GM18858 (cell line): ENCODE measurements around the gene SLC6A3.
A peak's percentile ranks its signal among the peaks of the same experiment; 100 is the strongest.

Experiments used
- ATAC-seq: cut with Tn5 transposase; IDR thresholded peaks from one replicate; pipeline ENCODE4 v1.9.1; 2021; ENCODE audit not compliant: unreplicated experiment

The SLC6A3 gene

GRCh38 chr5:1356873-1357787 is 88.1 kb downstream of the SLC6A3 start:
- no peak for ATAC-seq

DNA sequence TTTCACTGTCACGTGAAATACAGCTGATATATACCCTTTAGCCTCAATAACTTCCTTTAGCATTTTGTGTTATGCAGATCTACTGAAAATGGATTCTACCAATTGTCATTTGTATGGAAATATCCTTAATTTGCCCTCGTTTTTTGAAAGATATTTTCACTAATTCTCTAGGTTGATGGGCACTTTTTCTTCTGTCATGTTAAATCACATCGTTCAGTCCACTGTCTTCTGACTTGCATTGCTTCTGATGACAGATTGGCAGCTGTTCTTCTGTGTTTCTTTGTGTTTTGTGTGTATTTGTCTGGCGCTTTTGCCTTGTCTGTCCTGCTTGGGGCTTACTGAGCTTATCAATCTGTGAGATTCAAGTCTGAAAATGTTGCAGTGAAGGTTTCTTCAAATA is 90.7 kb downstream of the SLC6A3 start:
- no peak for ATAC-seq

DNA sequence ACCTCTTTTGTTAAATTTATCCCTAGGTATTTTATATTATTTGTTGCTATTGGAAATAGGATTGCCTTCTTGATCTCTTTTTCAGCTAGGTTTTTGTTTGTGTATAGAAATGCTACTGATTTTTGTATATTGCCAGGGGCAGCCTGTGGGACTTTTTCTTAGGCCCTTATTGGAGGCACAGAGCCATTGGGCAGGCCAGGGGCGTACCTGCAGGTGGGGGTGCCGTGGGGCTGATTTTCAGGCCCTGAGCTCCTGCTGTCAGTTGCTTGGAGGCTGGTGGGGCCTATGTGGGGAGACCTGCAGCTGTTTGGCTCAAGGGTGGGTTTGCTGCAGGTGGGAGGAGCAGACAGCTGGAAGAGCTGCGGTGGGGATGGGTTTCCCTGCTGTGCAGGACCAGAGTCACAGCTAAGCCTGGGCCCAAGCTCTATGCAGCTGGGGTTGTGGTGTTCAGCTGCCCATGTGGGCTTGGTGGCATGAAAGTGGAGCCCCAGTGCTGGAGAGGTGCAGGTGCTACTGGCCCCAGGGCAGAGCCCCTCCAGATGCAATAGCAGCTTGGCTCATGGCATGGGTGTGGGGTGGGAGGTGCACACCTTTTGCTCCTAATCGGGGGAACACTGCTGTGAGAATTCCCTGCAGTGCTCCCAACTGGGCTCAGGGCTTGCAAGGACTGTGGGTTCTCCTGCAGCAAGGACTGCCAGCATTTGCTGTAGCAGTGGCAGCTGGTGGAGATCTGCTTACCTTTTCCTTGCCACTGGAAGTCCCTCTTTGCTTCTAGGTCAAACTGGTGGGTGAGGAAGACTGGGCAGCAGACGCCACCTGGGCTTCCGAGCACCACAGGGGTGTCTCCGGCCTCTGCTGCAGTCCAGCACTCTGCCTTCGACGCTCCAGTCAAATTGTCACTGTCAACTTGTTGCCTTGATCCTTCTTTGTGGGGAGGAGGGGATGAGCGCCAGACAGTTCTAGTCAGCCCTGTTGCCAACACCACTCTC is 92.7 kb downstream of the SLC6A3 start:
- ATAC-seq: no peak

DNA sequence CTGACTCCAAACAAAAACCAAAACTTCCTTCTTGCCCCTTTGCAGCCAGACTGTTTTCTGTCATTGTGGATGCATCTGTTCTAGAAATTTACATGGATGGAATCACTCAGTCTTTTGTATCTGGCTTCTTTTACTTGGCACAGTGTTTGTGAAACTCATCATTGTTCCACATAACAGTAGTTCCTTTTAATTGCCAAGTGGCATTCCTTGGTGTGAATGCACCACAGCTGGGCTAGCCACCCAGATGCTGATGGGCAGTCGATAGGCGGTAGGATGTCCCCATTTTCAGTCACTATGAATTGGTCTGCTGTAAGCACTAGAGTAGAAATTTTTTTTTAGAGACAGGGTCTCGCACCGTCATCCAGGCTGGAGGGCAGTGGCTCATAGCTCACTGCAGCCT is 94.1 kb downstream of the SLC6A3 start:
- no peak for ATAC-seq

DNA sequence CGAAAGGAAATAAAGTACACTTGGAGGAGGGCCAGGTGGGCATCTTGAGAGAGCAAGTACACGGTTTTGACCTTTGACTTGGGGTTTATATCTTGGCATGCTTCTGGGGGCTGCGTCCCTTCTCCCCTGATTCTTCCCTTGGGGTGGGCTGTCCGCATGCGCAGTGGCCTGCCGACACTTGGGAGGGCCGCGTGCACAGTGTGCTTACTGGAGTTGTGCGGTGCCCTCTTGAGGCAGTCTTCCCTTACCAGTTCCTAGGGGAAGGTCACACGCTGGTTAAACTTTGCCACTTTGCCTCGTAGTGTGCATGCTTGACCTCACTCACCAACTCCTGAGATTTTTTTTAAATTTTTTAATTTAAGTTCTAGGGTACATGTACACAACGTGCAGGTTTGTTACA is 96.0 kb downstream of the SLC6A3 start:
- no peak for ATAC-seq

DNA sequence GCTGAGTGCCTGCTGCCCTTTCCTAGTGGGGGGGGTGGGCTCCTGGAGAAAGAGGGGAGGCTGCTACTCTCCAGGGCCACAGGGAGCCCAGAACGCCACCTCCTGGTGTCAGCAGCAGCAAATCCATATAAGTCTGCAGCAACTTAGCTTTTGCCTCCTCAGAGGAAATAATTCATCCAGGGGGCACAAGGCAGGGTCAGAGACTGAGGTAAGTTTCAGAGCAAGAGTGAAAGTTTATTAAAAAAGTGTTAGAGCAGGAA is 96.3 kb downstream of the SLC6A3 start:
- no peak for ATAC-seq

- no peak for ATAC-seq
Measured at GRCh38 chr5:1347571-1347970, 97.7 kb downstream of the SLC6A3 start.

- ATAC-seq: no peak
Measured at GRCh38 chr5:1346627-1347440, 98.4 kb downstream of the SLC6A3 start.

- no peak for ATAC-seq
Measured at GRCh38 chr5:1345876-1346626, 99.2 kb downstream of the SLC6A3 start.

DNA sequence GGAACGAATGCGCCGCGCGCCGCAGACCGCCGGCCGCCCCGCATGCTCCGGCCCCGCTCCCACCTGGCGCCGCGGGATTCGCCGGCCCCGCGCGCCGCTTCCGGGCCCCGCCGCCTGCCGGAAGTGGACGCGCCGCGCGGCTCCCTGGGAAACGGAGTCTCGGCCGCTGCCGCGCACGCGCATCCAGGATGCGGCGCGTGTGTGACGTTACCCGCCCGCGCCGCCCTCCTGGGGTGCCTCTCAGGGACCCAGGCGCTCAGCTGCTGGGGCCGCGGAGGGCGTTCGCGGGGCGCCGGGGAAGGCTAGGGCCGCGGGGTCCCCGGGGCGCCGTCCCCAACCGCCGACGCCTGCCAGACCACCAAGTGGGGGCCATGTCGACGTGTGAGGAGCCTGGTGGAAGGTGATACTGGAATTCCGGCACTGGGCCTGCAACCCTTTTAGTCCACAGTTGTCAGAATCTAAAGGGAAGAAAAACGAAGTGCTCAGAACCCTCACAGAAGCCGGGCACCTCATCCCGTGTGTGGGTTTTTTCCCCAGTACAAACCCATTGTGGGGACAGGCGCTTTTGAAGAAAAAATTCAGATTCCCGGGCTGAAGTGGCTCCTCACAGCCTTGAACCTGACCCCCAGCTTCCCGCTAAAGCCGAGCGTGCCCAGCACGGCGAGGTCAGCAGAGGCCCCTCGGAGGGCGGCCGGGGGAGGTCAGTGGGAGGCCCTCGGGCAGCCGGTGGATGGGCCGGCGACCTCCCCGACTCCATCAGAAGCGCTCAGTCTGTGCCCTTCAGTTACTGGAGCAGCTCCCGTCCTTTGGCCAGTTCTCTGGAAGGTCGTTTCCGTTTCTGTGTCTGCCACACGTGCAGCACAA is 100.0 kb downstream of the SLC6A3 start, which contains the start of gene CLPTM1L:
TSS of gene CLPTM1L (minus strand) at position 125 of the 864 bp plus-strand sequence. CDS start 258 bp downstream, outside the sequence.
- ATAC-seq: peak; percentile 87

- ATAC-seq: peak; percentile 13
Measured at GRCh38 chr5:1343931-1344901, 101.0 kb downstream of the SLC6A3 start.

DNA sequence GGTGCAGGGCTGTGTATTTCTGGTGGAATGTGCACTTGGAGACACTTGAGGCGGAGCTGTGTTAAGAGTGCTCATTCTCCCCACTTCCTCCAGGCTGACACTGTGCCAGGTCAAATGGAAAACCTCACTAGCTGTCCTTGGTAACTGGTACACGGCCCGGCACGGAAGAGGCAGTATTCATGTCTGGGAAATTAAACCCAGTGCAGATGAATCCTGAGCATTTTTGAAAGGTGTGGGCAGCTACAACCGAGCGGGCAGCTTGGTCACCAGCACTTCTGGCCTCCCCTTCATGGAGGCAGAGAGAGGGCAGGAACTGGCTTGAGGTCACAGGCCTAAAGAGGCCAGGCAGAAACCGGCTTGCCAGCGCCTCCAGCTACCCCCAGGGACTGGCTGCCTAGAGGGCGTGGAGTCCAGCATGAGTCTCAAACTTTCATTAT is 101.9 kb downstream of the SLC6A3 start:
- no peak for ATAC-seq
